ENCODE measurements around the gene CDC25C. TPM values are rescaled to one million over a fixed set of nuclear protein-coding genes. Genes with fewer than 3 reads are reported as not detected.

Gene CDC25C
- total RNA-seq, 2 experiments from 2014 or later = not detected

- Mint-ChIP-seq H3K36me3 (ENCODE audit: low read depth) (peaks cover 15% of the 10 kb centered on the region), H3K4me1 (ENCODE audit: low read depth) (peaks cover 46% of the 10 kb centered on the region), H3K4me3 (peak within 1 kb of the TSS; percentile 94), H3K9me3 (no peaks in the 10 kb centered on the region), H3K27ac (peak within 1 kb of the TSS; percentile 96), H3K27me3 (no peaks in the 10 kb centered on the region)
- peaks cover 21% of the 10 kb centered on the region for H3K4me1 ChIP-seq (ENCODE audit: insufficient read depth, low read length)
- CTCF ChIA-PET = interaction anchor here (13.3 kb wide), 1 partner anchor 15 kb away, joined by 248 read pairs; the partner anchor contains the start of gene KDM3B
- no peaks in the 10 kb centered on the region for H3K9me3 ChIP-seq (ENCODE audit: control insufficient read depth in 1 of 2, insufficient read depth in 1 of 2, low read length in 2 of 2)
- H3K27ac ChIP-seq (ENCODE audit: low read depth in 1 of 2, low read length in 2 of 2) = peak within 1 kb of the TSS; percentile 93 to 95
- POLR2A ChIA-PET = interaction anchor here (0.7 to 8.5 kb wide), 18 partner anchors 8 to 1769 kb away, joined by 3 to 293 read pairs (median 4); partner anchors contain the start of genes BRD8, CDC23, EGR1 and ETF1
- DNase-seq (peak; percentile 82 to 96 (median 92)), ATAC-seq (ENCODE audit: poor library complexity) (peak; percentile 81)
- peak within 1 kb of the TSS; percentile 62 for H3K4me3 ChIP-seq (ENCODE audit: low read length)
- TF ChIP-seq CTCF (IDR thresholded peaks at IDR 0.05) = no peak
- peaks cover 12% of the 10 kb centered on the region for H3K36me3 ChIP-seq (ENCODE audit: insufficient read depth, low read length)
- no peaks in the 10 kb centered on the region for H3K27me3 ChIP-seq (ENCODE audit: control insufficient read depth in 1 of 2, insufficient read depth in 2 of 2, low read length in 2 of 2)
- intact Hi-C loops (cut with DNase I, micrococcal nuclease) = loop anchor here (1.0 to 10.0 kb wide), 7 partner anchors 14 to 1067 kb away; partner anchors contain the start of genes KDM3B (in 2 of the 2), CDC23 (in 1 of the 2), HNRNPA0 (in 1 of the 2) and HSPA9 (in 1 of the 2)
Measured at GRCh38 chr5:138337685-138338410, 6.2 kb upstream of the CDC25C start, which contains the start of gene FAM53C. Gene FAM53C, plus strand, starts transcription at chr5:138338266. Its CDS starts 3,070 bp downstream, at chr5:138341336.

GRCh38 chr5:138336952-138337684, 5.5 kb upstream of the CDC25C start:
- Mint-ChIP-seq H3K27me3 (no peaks in the 10 kb centered on the region), H3K4me1 (ENCODE audit: low read depth) (peaks cover 47% of the 10 kb centered on the region), H3K4me3 (peak overlapping the region; percentile 92), H3K9me3 (no peaks in the 10 kb centered on the region), H3K36me3 (ENCODE audit: low read depth) (peaks cover 14% of the 10 kb centered on the region), H3K27ac (peak overlapping the region; percentile 96)
- H3K27me3 ChIP-seq (ENCODE audit: control insufficient read depth in 1 of 2, insufficient read depth in 2 of 2, low read length in 2 of 2) = no peaks in the 10 kb centered on the region
- peaks cover 10% of the 10 kb centered on the region for H3K36me3 ChIP-seq (ENCODE audit: insufficient read depth, low read length)
- peak overlapping the region; percentile 62 for H3K4me3 ChIP-seq (ENCODE audit: low read length)
- H3K4me1 ChIP-seq (ENCODE audit: insufficient read depth, low read length) = peaks cover 26% of the 10 kb centered on the region
- POLR2A ChIA-PET = interaction anchor here (1.1 to 8.5 kb wide), 10 partner anchors 9 to 1770 kb away, joined by 3 to 293 read pairs (median 8); partner anchors contain the start of genes CDC23, EGR1, ETF1 and HNRNPA0
- DNase-seq = peak in 3 of 14 experiments; percentile 83 to 87 (median 87)
- CTCF ChIA-PET = interaction anchor here (13.3 kb wide), 1 partner anchor 16 kb away, joined by 248 read pairs; the partner anchor contains the start of gene KDM3B
- H3K27ac ChIP-seq (ENCODE audit: low read depth in 1 of 2, low read length in 2 of 2) = peak overlapping the region; percentile 93 to 95
- no peaks in the 10 kb centered on the region for H3K9me3 ChIP-seq (ENCODE audit: control insufficient read depth in 1 of 2, insufficient read depth in 1 of 2, low read length in 2 of 2)
- TF ChIP-seq CTCF (IDR thresholded peaks at IDR 0.05) = no peak
- peak; percentile 51 for ATAC-seq (ENCODE audit: poor library complexity)
- intact Hi-C loops (cut with DNase I, micrococcal nuclease) = loop anchor here (5.0 to 10.0 kb wide), 5 partner anchors 125 to 1068 kb away; partner anchors contain the start of genes CDC23 (in 1 of the 2), HNRNPA0 (in 1 of the 2), HSPA9 (in 1 of the 2) and SPATA24 (in 1 of the 2)
